HL-60 (cell line): ENCODE measurements around the gene ST6GALNAC3.
"Not testable (repeated sequence)": the region's sequence is repeated elsewhere in the genome, so short reads cannot be mapped to it uniquely, and the experiment has no call there.

Experiments used
- DNase-seq, 2 experiments: peaks; one replicate each; pipeline ENCODE4 v3.0.0-alpha.2; 2010 to 2020; ENCODE audit warnings: low read depth in 1 of 2, low spot score in 1 of 2
- H3K27ac ChIP-seq: fragments of 250-450 bp; sonication (Bioruptor Pico); replicated peaks from 2 replicates; pipeline ENCODE4 v1.5.1; 2020; ENCODE audit warnings: mild to moderate bottlenecking, moderate library complexity
- H3K27me3 ChIP-seq: fragments of 250-450 bp; sonication (Bioruptor Pico); 2 replicates; pipeline ENCODE4 v1.5.1; 2021; ENCODE audit warnings: mild to moderate bottlenecking, moderate library complexity; ENCODE audit not compliant: insufficient read depth, poor library complexity, severe bottlenecking
- H3K4me3 ChIP-seq: replicated peaks from 2 replicates; pipeline ENCODE4 v1.5.1; 2011; ENCODE audit warnings: mild to moderate bottlenecking, control low read depth, low read length; ENCODE audit not compliant: insufficient read depth
- GABPA ChIP-seq: IDR thresholded peaks from 2 replicates; pipeline ENCODE4 v1.6.1; 2012; ENCODE audit warnings: low read depth
- POLR2AphosphoS5 ChIP-seq: IDR thresholded peaks from 2 replicates; pipeline ENCODE4 v1.6.1; 2012; ENCODE audit warnings: low read depth
- SPI1 ChIP-seq: IDR thresholded peaks from 2 replicates; pipeline ENCODE4 v1.6.1; 2012; ENCODE audit warnings: low read depth, mild to moderate bottlenecking, borderline replicate concordance
- TF ChIP-seq, protein P1 (sequence below): IDR thresholded peaks from one replicate; pipeline ENCODE4 v1.5.1; 2011; ENCODE audit warnings: low read length, control low read depth, inconsistent platforms; ENCODE audit not compliant: insufficient read depth
- TF ChIP-seq, protein P2 (sequence below): IDR thresholded peaks from 2 replicates; pipeline ENCODE4 v1.6.1; 2012; ENCODE audit warnings: low read depth; ENCODE audit not compliant: insufficient replicate concordance

The ST6GALNAC3 gene

DNA sequence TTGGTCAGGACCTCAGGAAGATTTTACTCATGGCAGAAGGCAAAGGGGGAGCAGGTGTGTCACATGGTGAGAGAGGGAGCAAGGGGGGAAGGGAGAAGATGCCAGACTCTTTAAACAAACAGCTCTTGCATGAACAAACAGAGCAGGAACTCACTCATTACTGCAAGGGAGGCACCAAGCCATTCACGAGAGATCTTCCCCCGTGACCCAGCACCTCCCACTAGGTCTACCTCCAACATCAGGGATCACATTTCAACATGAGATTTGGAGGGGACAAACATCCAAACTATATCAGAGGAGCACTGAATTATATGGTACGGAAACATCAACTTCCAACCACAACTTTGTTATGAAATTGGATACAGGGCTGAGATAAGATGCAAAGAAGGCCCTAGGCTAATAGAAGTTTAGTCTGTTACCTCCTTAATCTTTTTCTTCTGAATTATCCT is 164.9 kb downstream of the ST6GALNAC3 start:
- no peak for DNase-seq
- no peak overlapping the region for H3K27ac ChIP-seq
- TF ChIP-seq, protein P1, sequence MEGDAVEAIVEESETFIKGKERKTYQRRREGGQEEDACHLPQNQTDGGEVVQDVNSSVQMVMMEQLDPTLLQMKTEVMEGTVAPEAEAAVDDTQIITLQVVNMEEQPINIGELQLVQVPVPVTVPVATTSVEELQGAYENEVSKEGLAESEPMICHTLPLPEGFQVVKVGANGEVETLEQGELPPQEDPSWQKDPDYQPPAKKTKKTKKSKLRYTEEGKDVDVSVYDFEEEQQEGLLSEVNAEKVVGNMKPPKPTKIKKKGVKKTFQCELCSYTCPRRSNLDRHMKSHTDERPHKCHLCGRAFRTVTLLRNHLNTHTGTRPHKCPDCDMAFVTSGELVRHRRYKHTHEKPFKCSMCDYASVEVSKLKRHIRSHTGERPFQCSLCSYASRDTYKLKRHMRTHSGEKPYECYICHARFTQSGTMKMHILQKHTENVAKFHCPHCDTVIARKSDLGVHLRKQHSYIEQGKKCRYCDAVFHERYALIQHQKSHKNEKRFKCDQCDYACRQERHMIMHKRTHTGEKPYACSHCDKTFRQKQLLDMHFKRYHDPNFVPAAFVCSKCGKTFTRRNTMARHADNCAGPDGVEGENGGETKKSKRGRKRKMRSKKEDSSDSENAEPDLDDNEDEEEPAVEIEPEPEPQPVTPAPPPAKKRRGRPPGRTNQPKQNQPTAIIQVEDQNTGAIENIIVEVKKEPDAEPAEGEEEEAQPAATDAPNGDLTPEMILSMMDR, result no peak
- TF ChIP-seq, protein P2, sequence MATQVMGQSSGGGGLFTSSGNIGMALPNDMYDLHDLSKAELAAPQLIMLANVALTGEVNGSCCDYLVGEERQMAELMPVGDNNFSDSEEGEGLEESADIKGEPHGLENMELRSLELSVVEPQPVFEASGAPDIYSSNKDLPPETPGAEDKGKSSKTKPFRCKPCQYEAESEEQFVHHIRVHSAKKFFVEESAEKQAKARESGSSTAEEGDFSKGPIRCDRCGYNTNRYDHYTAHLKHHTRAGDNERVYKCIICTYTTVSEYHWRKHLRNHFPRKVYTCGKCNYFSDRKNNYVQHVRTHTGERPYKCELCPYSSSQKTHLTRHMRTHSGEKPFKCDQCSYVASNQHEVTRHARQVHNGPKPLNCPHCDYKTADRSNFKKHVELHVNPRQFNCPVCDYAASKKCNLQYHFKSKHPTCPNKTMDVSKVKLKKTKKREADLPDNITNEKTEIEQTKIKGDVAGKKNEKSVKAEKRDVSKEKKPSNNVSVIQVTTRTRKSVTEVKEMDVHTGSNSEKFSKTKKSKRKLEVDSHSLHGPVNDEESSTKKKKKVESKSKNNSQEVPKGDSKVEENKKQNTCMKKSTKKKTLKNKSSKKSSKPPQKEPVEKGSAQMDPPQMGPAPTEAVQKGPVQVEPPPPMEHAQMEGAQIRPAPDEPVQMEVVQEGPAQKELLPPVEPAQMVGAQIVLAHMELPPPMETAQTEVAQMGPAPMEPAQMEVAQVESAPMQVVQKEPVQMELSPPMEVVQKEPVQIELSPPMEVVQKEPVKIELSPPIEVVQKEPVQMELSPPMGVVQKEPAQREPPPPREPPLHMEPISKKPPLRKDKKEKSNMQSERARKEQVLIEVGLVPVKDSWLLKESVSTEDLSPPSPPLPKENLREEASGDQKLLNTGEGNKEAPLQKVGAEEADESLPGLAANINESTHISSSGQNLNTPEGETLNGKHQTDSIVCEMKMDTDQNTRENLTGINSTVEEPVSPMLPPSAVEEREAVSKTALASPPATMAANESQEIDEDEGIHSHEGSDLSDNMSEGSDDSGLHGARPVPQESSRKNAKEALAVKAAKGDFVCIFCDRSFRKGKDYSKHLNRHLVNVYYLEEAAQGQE, result no peak
- TF ChIP-seq GABPA (no peak), POLR2AphosphoS5 (no peak), SPI1 (no peak)
- no peak overlapping the region for H3K4me3 ChIP-seq
- H3K27me3 ChIP-seq, result no peaks in the 10 kb centered on the region

DNA sequence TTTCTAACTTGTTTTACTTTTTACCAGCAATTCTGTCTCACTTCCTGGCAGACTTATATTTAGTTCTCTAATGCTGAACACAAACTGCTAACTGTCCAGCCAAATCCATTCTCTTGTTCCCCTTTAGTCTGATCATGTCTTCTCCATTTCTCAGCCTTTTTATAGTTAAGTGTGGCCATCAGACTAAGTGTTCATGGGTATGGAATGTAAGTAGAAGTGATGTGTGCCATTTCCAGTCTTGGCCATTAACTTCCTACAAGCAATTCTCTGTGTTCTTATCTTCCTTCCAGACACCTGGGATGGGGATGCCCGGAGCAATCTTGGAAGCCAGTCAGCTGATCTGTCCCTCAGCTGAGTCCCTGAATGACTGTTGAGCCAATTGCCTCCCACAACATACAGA is 165.8 kb downstream of the ST6GALNAC3 start:
- no peak overlapping the region for H3K4me3 ChIP-seq
- H3K27ac ChIP-seq, result no peak overlapping the region
- TF ChIP-seq, protein P2, result no peak
- TF ChIP-seq, protein P1, result no peak
- TF ChIP-seq GABPA (no peak), SPI1 (no peak), POLR2AphosphoS5 (no peak)
- no peak for DNase-seq
- no peaks in the 10 kb centered on the region for H3K27me3 ChIP-seq

DNA sequence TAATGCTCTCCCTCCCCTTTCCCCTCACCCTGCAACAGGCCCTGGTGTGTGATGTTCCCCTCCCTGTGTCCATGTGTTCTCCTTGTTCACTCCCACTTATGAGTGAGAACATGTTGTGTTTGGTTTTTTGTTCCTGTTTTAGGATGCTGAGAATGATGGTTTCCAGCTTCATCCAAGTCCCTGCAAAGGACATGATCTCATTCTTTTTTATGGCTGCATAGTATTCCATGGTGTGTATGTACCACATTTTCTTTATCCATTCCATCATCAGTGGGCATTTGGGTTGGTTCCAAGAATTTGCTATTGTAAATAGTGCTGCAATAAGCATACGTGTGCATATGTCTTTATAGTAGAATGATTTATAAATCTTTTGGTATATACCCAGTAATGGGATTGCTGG is 168.0 kb downstream of the ST6GALNAC3 start:
- not testable (repeated sequence) for DNase-seq, H3K27me3 ChIP-seq, H3K4me3 ChIP-seq, H3K27ac ChIP-seq

DNA sequence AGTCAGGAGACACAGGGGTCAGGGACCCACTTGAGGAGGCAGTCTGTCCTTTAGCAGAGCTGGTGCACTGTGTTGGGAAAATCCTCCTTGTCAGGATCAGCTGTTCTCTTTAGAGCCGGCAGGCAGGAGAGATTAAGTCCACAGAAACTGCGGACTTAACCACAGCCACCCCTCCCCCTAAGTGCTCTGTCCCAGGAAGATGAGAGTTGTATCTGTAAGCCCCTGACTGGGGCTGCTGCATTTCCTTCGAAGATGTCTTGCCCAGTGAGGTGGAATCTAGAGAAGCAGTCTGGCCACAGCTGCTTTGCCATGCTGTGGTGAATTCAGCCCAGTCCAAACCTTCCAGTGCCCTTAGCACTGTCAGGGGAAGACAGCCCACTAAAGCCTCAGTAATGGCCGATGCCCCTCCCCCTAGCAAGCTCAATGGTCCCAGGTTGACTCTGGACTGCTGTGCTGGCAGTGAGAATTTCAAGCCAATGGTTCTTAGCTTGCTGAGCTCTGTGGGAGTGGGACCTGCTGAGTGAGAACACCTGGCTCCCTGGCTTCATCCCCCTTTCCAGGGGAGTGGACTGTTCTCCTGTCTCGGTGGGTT is 172.8 kb downstream of the ST6GALNAC3 start:
- TF ChIP-seq, protein P2, result no peak
- TF ChIP-seq POLR2AphosphoS5, result no peak
- no peak for TF ChIP-seq GABPA
- TF ChIP-seq SPI1, result no peak
- TF ChIP-seq, protein P1, result no peak
- Histone ChIP-seq H3K27ac (no peak overlapping the region), H3K27me3 (no peaks in the 10 kb centered on the region), H3K4me3 (no peak overlapping the region)
- no peak for DNase-seq
